Measurements from ENCODE around the gene LSM8. TPM values are rescaled to one million over a fixed set of nuclear protein-coding genes. Genes with fewer than 3 reads are reported as not detected.
A peak's percentile ranks its signal among the peaks of the same experiment; 100 is the strongest.

The LSM8 gene
- total and polyA plus RNA-seq, 2 donors (not counting 1 experiment from before 2014, with no cell fraction given), result 64.3 to 65.2 TPM

- Histone ChIP-seq H3K4me2 (replicated peaks; ENCODE audit: low read depth, low read length, poor library complexity, severe bottlenecking) (peak overlapping the region; percentile 80), H3K9ac (ENCODE audit: low read length) (peak overlapping the region; percentile 96), H3K27ac (ENCODE audit: low read length in 2 of 2) (peak overlapping the region; percentile 96 to 98), H3K79me2 (ENCODE audit: control insufficient read depth, insufficient read depth, low read length) (peaks cover 43% of the 10 kb centered on the region), H3K36me3 (replicated peaks in 1 of 2; ENCODE audit: control extremely low read depth in 1 of 2, control insufficient read depth in 1 of 2, extremely low read depth in 1 of 2, insufficient read depth in 2 of 2, low read length in 1 of 2) (peaks cover 9 to 20% of the 10 kb centered on the region in 2 experiments), H2AFZ (ENCODE audit: insufficient read depth, low read depth, low read length, poor library complexity, severe bottlenecking) (peak overlapping the region; percentile 81), H3K4me3 (ENCODE audit: control extremely low read depth in 1 of 5, extremely low read depth in 1 of 5, insufficient read depth in 1 of 5, low read depth in 2 of 5, low read length in 4 of 5) (peak overlapping the region; percentile 84 to 99 (median 88)), H3K4me1 (ENCODE audit: control insufficient read depth in 2 of 2, insufficient read depth in 2 of 2, low read length in 2 of 2) (peaks cover 21 to 29% of the 10 kb centered on the region in 2 donors), H3K9me3 (ENCODE audit: control extremely low read depth in 1 of 3, control insufficient read depth in 2 of 3, insufficient read depth in 1 of 3, low read length in 2 of 3) (no peaks in the 10 kb centered on the region), H4K20me1 (ENCODE audit: control insufficient read depth, insufficient read depth, low read length, poor library complexity, severe bottlenecking) (no peaks in the 10 kb centered on the region), H3K27me3 (replicated peaks in 1 of 4; ENCODE audit: control extremely low read depth in 1 of 4, control insufficient read depth in 3 of 4, insufficient read depth in 4 of 4, low read length in 3 of 4) (no peaks in the 10 kb centered on the region)
- Mint-ChIP-seq H3K9me3 (ENCODE audit: insufficient read depth) (no peaks in the 10 kb centered on the region), H3K4me3 (peak overlapping the region; percentile 94), H3K27ac (peak overlapping the region; percentile 98), H3K4me1 (peaks cover 50% of the 10 kb centered on the region), H3K27me3 (no peaks in the 10 kb centered on the region)
- DNase-seq (no peak), ATAC-seq (ENCODE audit: low read depth) (no peak)
- WGBS (ENCODE audit: insufficient coverage), result 0% methylated on average over 1 of the region's 10 CpGs
- ChIA-PET POLR2A (no interaction called here), CTCF (interaction anchor here (2.6 kb wide), 1 partner anchor 11 kb away, joined by 15 read pairs; no protein-coding TSS in a partner anchor)
- TF ChIP-seq EZH2 (IDR thresholded peaks at IDR 0.05; ENCODE audit: borderline replicate concordance, insufficient read depth, low read depth, low read length, poor library complexity, severe bottlenecking) (no peak), CTCF (IDR thresholded peaks at IDR 0.05) (no peak)
- intact Hi-C loops (cut with micrococcal nuclease), result loop anchor here (1.0 kb wide), 2 partner anchors 12 to 30 kb away; no protein-coding TSS in a partner anchor
Measured at GRCh38 chr7:118184565-118184940, 589 bp downstream of the LSM8 start.

- no peak overlapping the region for H2AFZ ChIP-seq (ENCODE audit: insufficient read depth, low read depth, low read length, poor library complexity, severe bottlenecking)
- peaks cover 43% of the 10 kb centered on the region for H3K79me2 ChIP-seq (ENCODE audit: control insufficient read depth, insufficient read depth, low read length)
- peaks cover 43% of the 10 kb centered on the region for H3K4me1 Mint-ChIP-seq
- TF ChIP-seq CTCF (IDR thresholded peaks at IDR 0.05) (no peak), EZH2 (IDR thresholded peaks at IDR 0.05; ENCODE audit: borderline replicate concordance, insufficient read depth, low read depth, low read length, poor library complexity, severe bottlenecking) (no peak)
- ChIA-PET POLR2A (no interaction called here), CTCF (interaction anchor here (2.6 kb wide), 1 partner anchor 11 kb away, joined by 15 read pairs; no protein-coding TSS in a partner anchor)
- ATAC-seq (ENCODE audit: low read depth) (no peak), DNase-seq (no peak)
- peak overlapping the region in 2 of 5 experiments; percentile 85 to 99 for H3K4me3 ChIP-seq (ENCODE audit: control extremely low read depth in 1 of 5, extremely low read depth in 1 of 5, insufficient read depth in 1 of 5, low read depth in 2 of 5, low read length in 4 of 5)
- no peaks in the 10 kb centered on the region for H3K9me3 Mint-ChIP-seq (ENCODE audit: insufficient read depth)
- H3K27ac Mint-ChIP-seq, result peak overlapping the region; percentile 39
- peak overlapping the region in 1 of 2 donors; percentile 96 for H3K27ac ChIP-seq (ENCODE audit: low read length in 2 of 2)
- H4K20me1 ChIP-seq (ENCODE audit: control insufficient read depth, insufficient read depth, low read length, poor library complexity, severe bottlenecking), result no peaks in the 10 kb centered on the region
- H3K9ac ChIP-seq (ENCODE audit: low read length), result peak overlapping the region; percentile 96
- 80% methylated on average over 1 of the region's 6 CpGs for WGBS (ENCODE audit: insufficient coverage)
- peak overlapping the region; percentile 74 for H3K4me3 Mint-ChIP-seq
- peaks cover 19 to 29% of the 10 kb centered on the region in 2 donors for H3K4me1 ChIP-seq (ENCODE audit: control insufficient read depth in 2 of 2, insufficient read depth in 2 of 2, low read length in 2 of 2)
- no peaks in the 10 kb centered on the region for H3K27me3 Mint-ChIP-seq
- H3K36me3 ChIP-seq (replicated peaks in 1 of 2; ENCODE audit: control extremely low read depth in 1 of 2, control insufficient read depth in 1 of 2, extremely low read depth in 1 of 2, insufficient read depth in 2 of 2, low read length in 1 of 2), result peaks cover 9 to 26% of the 10 kb centered on the region in 2 experiments
- intact Hi-C loops (cut with micrococcal nuclease), result no loop called here
- H3K4me2 ChIP-seq (replicated peaks; ENCODE audit: low read depth, low read length, poor library complexity, severe bottlenecking), result peak overlapping the region; percentile 80
- no peaks in the 10 kb centered on the region for H3K9me3 ChIP-seq (ENCODE audit: control extremely low read depth in 1 of 3, control insufficient read depth in 2 of 3, insufficient read depth in 1 of 3, low read length in 2 of 3)
- H3K27me3 ChIP-seq (replicated peaks in 1 of 4; ENCODE audit: control extremely low read depth in 1 of 4, control insufficient read depth in 3 of 4, insufficient read depth in 4 of 4, low read length in 3 of 4), result no peaks in the 10 kb centered on the region
Measured at GRCh38 chr7:118185163-118185860, 1.3 kb downstream of the LSM8 start.
